A673 (cell line): Measurements from ENCODE around the gene DNAH8. TPM values are rescaled to one million over a fixed set of nuclear protein-coding genes. Genes with fewer than 3 reads are reported as not detected.

Experiments
- BruUV-seq: library from RNA; stranded (reverse); fragments of 400-500 nt; replicated peaks from 2 replicates; lab custom pipeline; 2021; lab: Mats Ljungman, UMichigan
- CTCF ChIA-PET: fragments of 300-600 bp; sonication (Branson Sonifier 250); formaldehyde crosslinking; loops from one replicate; lab custom pipeline; 2022; ENCODE audit warnings: antibody characterized with exemption; lab: Charles Lee
- POLR2A ChIA-PET: fragments of 300-600 bp; sonication (Branson Sonifier 250); formaldehyde crosslinking; loops from one replicate; lab custom pipeline; 2022; ENCODE audit warnings: antibody characterized with exemption; ENCODE audit not compliant: low non-redundant PET; lab: Charles Lee
- DNase-seq: peaks from one replicate; pipeline ENCODE4 v3.0.0-alpha.2; 2015; ENCODE audit warnings: low spot score
- H3K27ac ChIP-seq: fragments of 200-600 bp; sonication (generic); 2 replicates; pipeline ENCODE4 v1.5.1; 2016; ENCODE audit warnings: mixed run types, low read depth, mild to moderate bottlenecking, mixed read lengths, antibody characterized with exemption, low read length; ENCODE audit not compliant: poor library complexity, severe bottlenecking
- H3K27me3 ChIP-seq: fragments of 200-600 bp; sonication (generic); replicated peaks from 2 replicates; pipeline ENCODE4 v1.6.1; 2017; ENCODE audit warnings: mixed run types, low read depth, mild to moderate bottlenecking, mixed read lengths, antibody characterized with exemption, low read length; ENCODE audit not compliant: insufficient read depth, poor library complexity
- H3K36me3 ChIP-seq: fragments of 200-600 bp; sonication (generic); 2 replicates; pipeline ENCODE4 v1.6.1; 2016; ENCODE audit warnings: mixed run types, mild to moderate bottlenecking, mixed read lengths, antibody characterized with exemption, low read length; ENCODE audit not compliant: insufficient read depth, poor library complexity, severe bottlenecking
- H3K4me1 ChIP-seq: fragments of 200-600 bp; sonication (generic); 2 replicates; pipeline ENCODE4 v1.6.1; 2017; ENCODE audit warnings: mixed run types, mild to moderate bottlenecking, mixed read lengths, antibody characterized with exemption, low read length; ENCODE audit not compliant: insufficient read depth, poor library complexity, severe bottlenecking
- H3K4me3 ChIP-seq: fragments of 200-600 bp; sonication (generic); 2 replicates; pipeline ENCODE4 v1.5.1; 2016; ENCODE audit warnings: low read depth, mixed run types, mild to moderate bottlenecking, mixed read lengths, low read length; ENCODE audit not compliant: poor library complexity, severe bottlenecking
- H3K9me3 ChIP-seq: fragments of 200-600 bp; sonication (generic); 2 replicates; pipeline ENCODE4 v1.6.1; 2016; ENCODE audit warnings: mixed run types, low read depth, mild to moderate bottlenecking, mixed read lengths, antibody characterized with exemption, low read length; ENCODE audit not compliant: poor library complexity, severe bottlenecking
- CTCF ChIP-seq: fragments of 300-800, 200-600 bp; sonication (generic); conservative IDR thresholded peaks from 2 replicates; pipeline ENCODE4 v1.5.1; 2017; ENCODE audit warnings: low read depth, mild to moderate bottlenecking, antibody characterized with exemption, low read length, moderate library complexity, mixed read lengths
- EZH2 ChIP-seq: fragments of 200-600 bp; sonication (generic); IDR thresholded peaks from 2 replicates; pipeline ENCODE4 v1.6.1; 2017; ENCODE audit warnings: borderline replicate concordance, low read depth, mild to moderate bottlenecking, mixed read lengths, antibody characterized with exemption, low read length; ENCODE audit not compliant: poor library complexity, severe bottlenecking
- intact Hi-C: fragments of 100-400 bp; cut with micrococcal nuclease; formaldehyde crosslinking; loops from one replicate; pipeline ENCODE4 v1.10.0; 2022; ENCODE audit not compliant: unreplicated experiment
- total RNA-seq: library from RNA; stranded (reverse); gene quantifications from 2 replicates; pipeline ENCODE4 v1.2.3, GENCODE V29; 2021

Gene DNAH8
- total RNA-seq, 1 experiment from 2014 or later = not detected

DNA sequence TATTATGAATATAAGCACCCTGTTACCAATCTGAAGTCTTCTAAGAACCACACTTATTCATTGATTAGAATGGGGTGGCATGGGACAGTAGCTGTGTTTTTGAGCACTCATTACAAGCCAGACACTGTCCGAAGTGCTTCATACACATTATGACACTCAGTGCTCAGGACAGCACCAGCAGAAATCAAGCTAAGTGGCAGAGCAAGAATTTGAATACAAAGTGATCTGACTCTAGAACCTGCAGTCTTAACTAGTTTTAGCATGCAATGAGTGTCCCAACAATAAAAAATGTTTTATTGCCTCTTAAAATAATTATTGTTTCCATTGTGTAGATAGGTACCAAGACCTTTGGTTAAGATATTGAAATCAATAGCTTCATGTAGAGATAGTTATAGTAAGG, 294.4 kb downstream of the DNAH8 start:
- Histone ChIP-seq H3K36me3 (no peaks in the 10 kb centered on the region), H3K27ac (no peak overlapping the region), H3K9me3 (no peaks in the 10 kb centered on the region), H3K27me3 (peaks cover 78% of the 10 kb centered on the region), H3K4me1 (no peaks in the 10 kb centered on the region), H3K4me3 (no peak overlapping the region)
- POLR2A ChIA-PET = no interaction called here
- CTCF ChIA-PET = no interaction called here
- intact Hi-C loops = no loop called here
- no TSS peak for BruUV-seq
- DNase-seq = no peak
- TF ChIP-seq EZH2 = no peak

- Histone ChIP-seq H3K36me3 (no peaks in the 10 kb centered on the region), H3K9me3 (no peaks in the 10 kb centered on the region), H3K4me3 (no peak overlapping the region), H3K4me1 (no peaks in the 10 kb centered on the region), H3K27ac (no peak overlapping the region), H3K27me3 (peaks cover 15% of the 10 kb centered on the region)
- no peak for TF ChIP-seq CTCF
- TF ChIP-seq EZH2 = no peak
- DNase-seq = no peak
- BruUV-seq = no TSS peak
- ChIA-PET CTCF (no interaction called here), POLR2A (no interaction called here)
- intact Hi-C loops = no loop called here
These were observed 301.9 kb downstream of the DNAH8 start for GRCh38 chr6:39016839-39017546.

GRCh38 chr6:39017547-39017880, 302.4 kb downstream of the DNAH8 start:
- POLR2A ChIA-PET = no interaction called here
- Histone ChIP-seq H3K27ac (no peak overlapping the region), H3K36me3 (no peaks in the 10 kb centered on the region), H3K9me3 (no peaks in the 10 kb centered on the region), H3K4me3 (no peak overlapping the region), H3K27me3 (peaks cover 10% of the 10 kb centered on the region), H3K4me1 (no peaks in the 10 kb centered on the region)
- intact Hi-C loops = no loop called here
- CTCF ChIA-PET = no interaction called here
- TF ChIP-seq CTCF (no peak), EZH2 (no peak)
- no TSS peak for BruUV-seq
- DNase-seq = no peak

DNA sequence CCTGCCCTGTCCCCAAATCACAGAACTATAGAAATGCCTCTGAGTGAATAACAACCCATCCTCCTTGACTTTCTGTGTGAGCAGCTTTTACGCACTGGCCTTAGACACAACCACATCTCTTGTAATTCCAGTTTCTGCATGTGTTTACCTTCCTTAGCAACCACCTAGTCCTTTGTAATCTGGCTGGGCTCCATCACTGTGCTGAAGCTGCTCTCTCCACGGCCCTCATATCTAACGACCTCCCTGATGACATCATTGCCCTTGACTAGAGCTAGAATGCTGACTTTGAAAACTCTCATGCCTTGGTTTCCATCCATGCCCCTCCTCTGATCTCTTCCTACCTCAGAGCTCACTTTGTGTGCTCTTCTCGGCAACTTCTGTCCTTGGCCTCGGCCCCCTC, 303.0 kb downstream of the DNAH8 start:
- TF ChIP-seq EZH2 (no peak), CTCF (no peak)
- no peak overlapping the region for H3K27ac ChIP-seq
- H3K9me3 ChIP-seq = no peaks in the 10 kb centered on the region
- peaks cover 4% of the 10 kb centered on the region for H3K27me3 ChIP-seq
- H3K4me3 ChIP-seq = no peak overlapping the region
- BruUV-seq = no TSS peak
- no peaks in the 10 kb centered on the region for H3K4me1 ChIP-seq
- intact Hi-C loops = no loop called here
- ChIA-PET POLR2A (no interaction called here), CTCF (no interaction called here)
- H3K36me3 ChIP-seq = no peaks in the 10 kb centered on the region
- no peak for DNase-seq
